GM18508 (cell line): ENCODE results near the gene PTPN13.
"Not testable (repeated sequence)": the region's sequence is repeated elsewhere in the genome, so short reads cannot be mapped to it uniquely, and the experiment has no call there.

ENCODE experiments used
- ATAC-seq: cut with Tn5 transposase; IDR thresholded peaks from one replicate; pipeline ENCODE4 v1.9.1; 2021; ENCODE audit warnings: moderate number of reproducible peaks; ENCODE audit not compliant: insufficient read depth, unreplicated experiment

Gene PTPN13

GRCh38 chr4:86686741-86687140 lies 92.6 kb downstream of the PTPN13 start:
- no peak for ATAC-seq

- no peak for ATAC-seq
Measured at GRCh38 chr4:86688026-86688425, 93.9 kb downstream of the PTPN13 start.

- no peak for ATAC-seq
Measured at GRCh38 chr4:86704601-86705000, 110.5 kb downstream of the PTPN13 start.

GRCh38 chr4:86706923-86707597 lies 112.9 kb downstream of the PTPN13 start:
- ATAC-seq, result no peak

- ATAC-seq, result no peak
Measured at GRCh38 chr4:86717651-86718050, 123.5 kb downstream of the PTPN13 start.

- ATAC-seq, result no peak
Measured at GRCh38 chr4:86718152-86718551, 124.0 kb downstream of the PTPN13 start.

GRCh38 chr4:86719149-86719548 lies 125.0 kb downstream of the PTPN13 start:
- ATAC-seq, result not testable (repeated sequence)

GRCh38 chr4:86720508-86721068 lies 126.5 kb downstream of the PTPN13 start:
- no peak for ATAC-seq

GRCh38 chr4:86721412-86721811 lies 127.3 kb downstream of the PTPN13 start:
- no peak for ATAC-seq

GRCh38 chr4:86730310-86730709 lies 136.2 kb downstream of the PTPN13 start:
- ATAC-seq, result no peak

GRCh38 chr4:86737244-86737643 lies 143.1 kb downstream of the PTPN13 start:
- no peak for ATAC-seq

GRCh38 chr4:86741846-86742245 lies 147.7 kb downstream of the PTPN13 start:
- no peak for ATAC-seq

GRCh38 chr4:86744570-86744969 lies 150.5 kb downstream of the PTPN13 start:
- ATAC-seq, result no peak

GRCh38 chr4:86749121-86749520 lies 155.0 kb downstream of the PTPN13 start:
- ATAC-seq, result no peak

GRCh38 chr4:86755388-86755787 lies 161.3 kb downstream of the PTPN13 start:
- ATAC-seq, result no peak

GRCh38 chr4:86757468-86757867 lies 163.4 kb downstream of the PTPN13 start:
- no peak for ATAC-seq

GRCh38 chr4:86759298-86759697 lies 165.2 kb downstream of the PTPN13 start:
- no peak for ATAC-seq

GRCh38 chr4:86762649-86763048 lies 168.5 kb downstream of the PTPN13 start:
- ATAC-seq, result no peak

- no peak for ATAC-seq
Measured at GRCh38 chr4:86769794-86770193, 175.7 kb downstream of the PTPN13 start.

GRCh38 chr4:86771141-86771540 lies 177.0 kb downstream of the PTPN13 start:
- ATAC-seq, result no peak

GRCh38 chr4:86775061-86775460 lies 180.9 kb downstream of the PTPN13 start:
- no peak for ATAC-seq

- no peak for ATAC-seq
Measured at GRCh38 chr4:86778175-86778574, 184.1 kb downstream of the PTPN13 start.
